IMR-90 (cell line): Measurements from ENCODE around the gene TPP2. TPM values are rescaled to one million over a fixed set of nuclear protein-coding genes. Genes with fewer than 3 reads are reported as not detected.

Experiments
- ATAC-seq: fragments of 200-7000 bp; cut with Tn5 transposase; 2 replicates; pipeline ENCODE4 v1.9.1; 2020; ENCODE audit warnings: low read depth, mild to moderate bottlenecking, moderate library complexity
- BruUV-seq: library from RNA; stranded (reverse); fragments of 400-500 nt; replicated peaks from 2 replicates; lab custom pipeline; 2021; lab: Mats Ljungman, UMichigan
- CTCF ChIA-PET: fragments of 300-600 bp; formaldehyde crosslinking; extraction: SDS; loops from one replicate; lab custom pipeline; 2021; ENCODE audit warnings: antibody characterized with exemption; lab: Yijun Ruan, JAX
- POLR2A ChIA-PET: fragments of 300-600 bp; sonication (Branson Sonifier 250); formaldehyde crosslinking; loops from one replicate; lab custom pipeline; 2022; ENCODE audit warnings: antibody characterized with exemption; ENCODE audit not compliant: unreplicated experiment; lab: Charles Lee
- DNase-seq: peaks from one replicate; pipeline ENCODE4 v3.0.0; 2013
- H2AFZ ChIP-seq: replicated peaks from 2 replicates; pipeline ENCODE3; 2013; ENCODE audit warnings: low read length, mild to moderate bottlenecking; ENCODE audit not compliant: poor library complexity
- H2AK5ac ChIP-seq: 2 replicates; pipeline ENCODE4 v1.6.1; 2013; ENCODE audit warnings: low read depth, low read length, inconsistent platforms
- H2AK9ac ChIP-seq: replicated peaks from 2 replicates; pipeline ENCODE3; 2013; ENCODE audit warnings: mild to moderate bottlenecking, low read depth, low read length, moderate library complexity; ENCODE audit not compliant: poor library complexity
- H2BK120ac ChIP-seq: 2 replicates; pipeline ENCODE4 v1.6.1; 2013; ENCODE audit warnings: low read depth, low read length, inconsistent platforms
- H2BK15ac ChIP-seq: 3 replicates; pipeline ENCODE4 v1.6.1; 2013; ENCODE audit warnings: low read depth, low read length, inconsistent platforms
- H2BK20ac ChIP-seq: 2 replicates; pipeline ENCODE4 v1.6.1; 2013; ENCODE audit warnings: low read depth, mild to moderate bottlenecking, inconsistent platforms, low read length, moderate library complexity
- H2BK5ac ChIP-seq: 2 replicates; pipeline ENCODE4 v1.6.1; 2013; ENCODE audit warnings: mild to moderate bottlenecking, low read depth, low read length, inconsistent platforms; ENCODE audit not compliant: poor library complexity, severe bottlenecking
- H3K14ac ChIP-seq: replicated peaks from 2 replicates; pipeline ENCODE4 v1.6.1; 2013; ENCODE audit warnings: low read depth, low read length, inconsistent platforms
- H3K18ac ChIP-seq: 2 replicates; pipeline ENCODE4 v1.6.1; 2013; ENCODE audit warnings: low read depth, low read length, control low read depth
- H3K23ac ChIP-seq: 2 replicates; pipeline ENCODE4 v1.6.1; 2013; ENCODE audit warnings: low read depth, low read length, inconsistent platforms
- H3K27ac ChIP-seq: 2 replicates; pipeline ENCODE4 v1.5.1; 2013; ENCODE audit warnings: mild to moderate bottlenecking, control low read depth, low read length; ENCODE audit not compliant: insufficient read depth
- H3K27me3 ChIP-seq: 2 replicates; pipeline ENCODE4 v1.6.1; 2013; ENCODE audit warnings: low read length; ENCODE audit not compliant: control insufficient read depth, insufficient read depth
- H3K36me3 ChIP-seq: 2 replicates; pipeline ENCODE4 v1.6.1; 2013; ENCODE audit warnings: low read length, mixed read lengths; ENCODE audit not compliant: control insufficient read depth, insufficient read depth
- H3K4ac ChIP-seq: 2 replicates; pipeline ENCODE4 v1.6.1; 2013; ENCODE audit warnings: low read depth, low read length, inconsistent platforms
- H3K4me1 ChIP-seq: 2 replicates; pipeline ENCODE4 v1.6.1; 2013; ENCODE audit warnings: low read length, mixed read lengths; ENCODE audit not compliant: control insufficient read depth, insufficient read depth
- H3K4me2 ChIP-seq: 2 replicates; pipeline ENCODE4 v1.6.1; 2013; ENCODE audit warnings: low read depth, mild to moderate bottlenecking, control low read depth, low read length, moderate library complexity
- H3K4me3 ChIP-seq: 2 replicates; pipeline ENCODE4 v1.5.1; 2013; ENCODE audit warnings: low read depth, mild to moderate bottlenecking, control low read depth, low read length, moderate library complexity; ENCODE audit not compliant: insufficient read depth
- H3K56ac ChIP-seq: 2 replicates; pipeline ENCODE4 v1.6.1; 2013; ENCODE audit warnings: low read length, inconsistent platforms; ENCODE audit not compliant: insufficient read depth; ENCODE audit errors: extremely low read depth
- H3K79me1 ChIP-seq, 2 experiments: 2 replicates each; pipeline ENCODE4 v1.6.1; 2013; ENCODE audit warnings: low read length in 2 of 2, inconsistent platforms in 1 of 2, low read depth in 1 of 2
- H3K9ac ChIP-seq: 2 replicates; pipeline ENCODE4 v1.6.1; 2013; ENCODE audit warnings: low read depth, low read length, control low read depth
- H3K9me1 ChIP-seq: 2 replicates; pipeline ENCODE4 v1.6.1; 2013; ENCODE audit warnings: low read length, inconsistent platforms; ENCODE audit not compliant: insufficient read depth
- H3K9me3 ChIP-seq: 2 replicates; pipeline ENCODE4 v1.6.1; 2013; ENCODE audit warnings: low read length; ENCODE audit not compliant: control insufficient read depth, insufficient read depth
- H4K20me1 ChIP-seq: 2 replicates; pipeline ENCODE4 v1.6.1; 2013; ENCODE audit warnings: low read length, inconsistent platforms; ENCODE audit not compliant: insufficient read depth
- H4K5ac ChIP-seq: 2 replicates; pipeline ENCODE4 v1.6.1; 2013; ENCODE audit warnings: mild to moderate bottlenecking, low read depth, low read length, control low read depth
- H4K8ac ChIP-seq, 2 experiments: 2 replicates each; pipeline ENCODE4 v1.6.1; 2013; ENCODE audit warnings: low read depth in 2 of 2, low read length in 2 of 2, control low read depth in 1 of 2, inconsistent platforms in 1 of 2
- H4K91ac ChIP-seq: 2 replicates; pipeline ENCODE4 v1.6.1; 2013; ENCODE audit warnings: low read depth, low read length, inconsistent platforms; ENCODE audit not compliant: insufficient read depth
- CEBPB ChIP-seq: IDR thresholded peaks from 2 replicates; pipeline ENCODE4 v1.6.1; 2012; ENCODE audit warnings: low read depth, low read length, improper control_type of control experiment
- FOS ChIP-seq: fragments of 150-350 bp; IDR thresholded peaks from 2 replicates; pipeline ENCODE4 v1.6.1; 2016; ENCODE audit warnings: low read depth, low read length
- MAFK ChIP-seq: IDR thresholded peaks from 2 replicates; pipeline ENCODE4 v1.6.1; 2012; ENCODE audit warnings: low read depth, low read length, improper control_type of control experiment
- MAZ ChIP-seq: IDR thresholded peaks from 2 replicates; pipeline ENCODE4 v1.6.1; 2012; ENCODE audit warnings: low read depth, mild to moderate bottlenecking, low read length, improper control_type of control experiment, moderate library complexity, borderline replicate concordance
- NFE2L2 ChIP-seq: fragments of 150-350 bp; IDR thresholded peaks from 2 replicates; pipeline ENCODE4 v1.6.1; 2016; ENCODE audit warnings: low read depth, mild to moderate bottlenecking, low read length
- RAD21 ChIP-seq: IDR thresholded peaks from 2 replicates; pipeline ENCODE4 v1.6.1; 2012; ENCODE audit warnings: low read length, improper control_type of control experiment
- RCOR1 ChIP-seq: IDR thresholded peaks from 2 replicates; pipeline ENCODE4 v1.6.1; 2012; ENCODE audit warnings: mild to moderate bottlenecking, low read length, improper control_type of control experiment; ENCODE audit not compliant: insufficient replicate concordance
- SMC3 ChIP-seq: fragments of 150-350 bp; IDR thresholded peaks from 2 replicates; pipeline ENCODE4 v1.6.1; 2016; ENCODE audit warnings: low read depth, mild to moderate bottlenecking, antibody characterized with exemption, low read length, moderate library complexity
- WGBS, 2 experiments: methylation state at CpG; one replicate each; pipeline versions ENCODE4 v1.1.5 to v1.1.7; 2013; ENCODE audit warnings: missing lambda C conversion rate in 2 of 2; ENCODE audit not compliant: insufficient read length in 1 of 2; ENCODE audit errors: extremely low coverage in 2 of 2; 5-methylcytosine and 5-hydroxymethylcytosine counted together
- dilution Hi-C: fragments of 300-500 bp; cut with HindIII; formaldehyde crosslinking; loops from one replicate; pipeline ENCODE4 v1.14.3; 2018; ENCODE audit warnings: low sequenced_read_pairs; ENCODE audit not compliant: unreplicated experiment
- in situ Hi-C: fragments of 300-500 bp; cut with MboI; formaldehyde crosslinking; loops from 3 replicates; pipeline ENCODE4 v1.14.3; 2019; ENCODE audit warnings: low sequenced_read_pairs, inconsistent platforms, mixed read lengths
- intact Hi-C: fragments of 100-400 bp; cut with micrococcal nuclease; formaldehyde crosslinking; loops from 2 replicates; pipeline ENCODE4 v1.10.0; 2022
- polyA plus RNA-seq, 3 experiments: library from polyadenylated mRNA; depleted of rRNA; stranded (reverse); fragments of >200 nt; gene quantifications; 2 replicates each; pipeline ENCODE4 v1.2.3, GENCODE V29; 2012; ENCODE audit warnings: low replicate concordance in 1 of 3
- total RNA-seq: library from RNA; depleted of rRNA; stranded (reverse); fragments of >200 nt; gene quantifications from 2 replicates; pipeline ENCODE4 v1.2.3, GENCODE V29; 2012

The TPP2 gene
- total and polyA plus RNA-seq, 2 of the 4 experiments (the other 2 are of a cell fraction) = 27.6 to 52.9 TPM

- H2AK9ac ChIP-seq = no peak overlapping the region
- no peaks in the 10 kb centered on the region for H3K36me3 ChIP-seq
- H3K14ac ChIP-seq = no peak overlapping the region
- WGBS, 2 experiments = 100% methylated on average over 1 of the region's 2 CpGs; no CpG with 5 or more reads in 1 of the 2 experiments
- POLR2A ChIA-PET = no interaction called here
- H3K4ac ChIP-seq = no peak overlapping the region
- no peak overlapping the region for H2BK20ac ChIP-seq
- H2BK5ac ChIP-seq = no peak overlapping the region
- no peak overlapping the region for H3K56ac ChIP-seq
- no peaks in the 10 kb centered on the region for H4K20me1 ChIP-seq
- no peak overlapping the region for H4K5ac ChIP-seq
- BruUV-seq = no TSS peak
- H4K8ac ChIP-seq = no peak overlapping the region
- no peak overlapping the region for H3K4me3 ChIP-seq
- H2BK15ac ChIP-seq = no peak overlapping the region
- H2AK5ac ChIP-seq = no peak overlapping the region
- CTCF ChIA-PET = no interaction called here
- H2BK120ac ChIP-seq = no peak overlapping the region
- H3K23ac ChIP-seq = no peak overlapping the region
- peaks cover 28% of the 10 kb centered on the region for H3K27me3 ChIP-seq
- no peak overlapping the region for H3K9ac ChIP-seq
- no peak overlapping the region for H4K91ac ChIP-seq
- no peaks in the 10 kb centered on the region for H3K9me1 ChIP-seq
- no peak overlapping the region for H3K18ac ChIP-seq
- in situ Hi-C loops = no loop called here
- no peak overlapping the region for H3K27ac ChIP-seq
- H3K4me2 ChIP-seq = no peak overlapping the region
- no peaks in the 10 kb centered on the region for H3K79me1 ChIP-seq
- DNase-seq (no peak), ATAC-seq (no peak)
- TF ChIP-seq MAZ (no peak), CEBPB (no peak), RAD21 (no peak), SMC3 (no peak), FOS (no peak), NFE2L2 (no peak), RCOR1 (no peak), MAFK (no peak)
- dilution Hi-C loops = no loop called here
- no peak overlapping the region for H2AFZ ChIP-seq
- no peaks in the 10 kb centered on the region for H3K4me1 ChIP-seq
- intact Hi-C loops = no loop called here
- peaks cover 11% of the 10 kb centered on the region for H3K9me3 ChIP-seq
These were observed 101.8 kb downstream of the TPP2 start for GRCh38 chr13:102698649-102698980.
